HG02642 (cell line): Measurements from ENCODE around the gene PTPRN2.

Experiments used
- ATAC-seq: cut with Tn5 transposase; IDR thresholded peaks from one replicate; pipeline ENCODE4 v1.9.1; 2021; ENCODE audit warnings: mild to moderate bottlenecking; ENCODE audit not compliant: unreplicated experiment, poor library complexity

Gene PTPRN2

GRCh38 chr7:158009886-158010285, 577.7 kb downstream of the PTPRN2 start:
- no peak for ATAC-seq

GRCh38 chr7:158008267-158008666, 579.4 kb downstream of the PTPRN2 start:
- ATAC-seq, result no peak

DNA sequence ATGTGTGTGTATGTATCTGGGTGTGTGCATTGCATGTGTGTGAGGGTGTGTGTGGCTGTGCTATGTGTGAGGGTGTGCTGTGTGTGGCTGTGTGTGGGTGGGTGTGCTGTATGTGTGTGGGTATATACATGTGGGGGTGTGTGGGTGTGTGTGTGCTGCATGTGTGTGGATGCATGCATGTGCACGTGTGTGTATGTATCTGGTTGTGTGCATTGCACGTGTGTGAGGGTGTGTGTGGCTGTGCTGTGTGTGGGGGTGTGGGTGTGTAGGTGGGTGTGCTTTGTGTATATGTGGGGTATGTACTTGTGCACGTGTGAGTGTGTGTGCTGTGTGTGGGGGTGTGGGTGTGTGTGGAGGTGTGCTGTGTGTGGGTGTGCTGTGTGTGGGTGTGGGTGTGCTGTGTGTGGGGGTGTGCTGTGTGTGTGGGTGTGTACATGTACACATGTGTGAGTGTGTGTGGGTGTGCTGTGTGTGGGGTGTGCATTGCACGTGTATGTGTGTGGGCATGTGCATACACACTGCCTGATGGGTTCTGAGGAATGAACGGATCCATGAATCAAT, 579.8 kb downstream of the PTPRN2 start:
- no peak for ATAC-seq

- ATAC-seq, result no peak
Observed at GRCh38 chr7:158006841-158007696, 580.6 kb downstream of the PTPRN2 start.

GRCh38 chr7:158005531-158005930, 582.1 kb downstream of the PTPRN2 start:
- no peak for ATAC-seq

DNA sequence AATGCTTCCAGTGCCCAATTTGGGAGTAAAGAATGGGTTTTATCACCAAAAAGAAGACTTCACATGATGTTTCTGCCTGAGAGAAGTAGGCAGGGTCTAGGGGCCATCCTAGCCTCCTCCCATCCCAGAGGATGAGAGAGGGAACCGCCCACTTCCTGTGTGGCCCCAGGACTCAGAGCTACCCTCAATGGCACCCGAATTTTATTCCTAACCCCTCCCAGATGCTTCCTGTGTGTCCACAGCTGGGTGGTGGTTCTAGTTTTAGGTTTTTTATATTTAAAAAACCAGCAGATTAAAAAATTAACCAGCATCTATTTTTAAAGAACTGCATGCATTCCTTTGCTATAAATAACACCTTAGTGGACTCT, 583.5 kb downstream of the PTPRN2 start:
- no peak for ATAC-seq

- ATAC-seq, result no peak
Observed at GRCh38 chr7:158003441-158004122, 584.0 kb downstream of the PTPRN2 start.

DNA sequence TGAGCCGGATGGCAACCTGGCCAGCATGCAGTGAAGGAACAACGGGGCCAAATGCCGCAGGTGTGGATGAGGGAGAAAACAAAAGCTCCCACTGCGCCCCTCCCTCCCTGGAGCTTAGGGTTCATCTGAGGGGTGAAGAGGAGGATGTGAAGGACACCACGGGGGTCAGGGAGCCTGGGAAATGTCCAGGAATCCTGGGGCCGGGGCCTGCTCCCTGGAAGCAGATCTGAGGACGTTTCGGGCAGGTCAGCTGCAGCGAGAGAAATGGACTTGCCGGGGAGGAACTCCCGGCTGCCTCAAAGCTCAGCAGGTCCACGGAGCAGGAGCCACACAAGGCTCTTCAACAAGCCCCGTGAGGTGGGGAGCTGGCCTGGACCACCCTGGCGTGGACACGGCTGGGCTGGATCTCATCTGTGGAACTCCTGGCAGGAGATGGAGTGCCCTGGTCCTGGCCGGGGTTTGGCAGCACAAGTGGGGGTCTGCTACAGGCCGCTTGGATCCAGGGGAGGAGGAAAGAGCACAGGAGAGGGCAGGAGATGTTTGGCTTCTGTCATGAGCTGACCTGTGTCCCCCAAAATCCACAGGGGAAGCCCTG, 585.0 kb downstream of the PTPRN2 start:
- no peak for ATAC-seq

DNA sequence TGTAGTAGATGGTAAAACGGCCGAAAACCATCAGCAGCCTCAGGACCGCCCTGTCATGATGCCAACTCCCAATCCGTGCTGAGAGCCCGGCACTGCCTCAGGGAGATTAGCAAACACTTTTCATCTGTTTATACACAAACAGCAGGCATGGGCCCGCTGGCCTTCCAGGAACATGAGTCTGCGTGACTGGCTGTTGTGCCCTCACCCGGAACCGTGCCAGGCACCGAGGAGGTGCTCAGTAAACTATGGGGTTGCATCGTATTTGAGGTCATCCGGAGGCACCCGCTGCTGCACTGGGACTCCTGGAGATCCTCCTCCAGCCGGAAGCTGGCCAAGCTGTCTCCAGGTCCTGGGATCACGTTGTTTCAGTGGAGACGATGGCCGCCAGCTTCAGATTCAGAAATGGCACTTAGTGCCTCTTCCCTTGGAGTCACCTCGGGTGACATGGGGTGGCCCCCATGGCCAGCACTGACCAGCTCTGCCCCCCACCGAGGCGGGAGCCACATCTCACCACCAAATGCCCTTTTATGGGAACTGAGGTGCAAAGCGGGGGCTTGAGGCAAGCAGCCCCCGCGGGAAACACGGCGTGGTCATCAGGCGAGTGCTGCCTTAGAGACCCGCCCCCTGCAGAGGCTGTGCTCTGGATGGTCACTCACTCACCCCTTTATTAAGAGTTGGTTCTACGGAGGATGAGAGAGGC, 585.9 kb downstream of the PTPRN2 start:
- no peak for ATAC-seq

- ATAC-seq, result no peak
Observed at GRCh38 chr7:158001003-158001402, 586.6 kb downstream of the PTPRN2 start.

- ATAC-seq, result no peak
Observed at GRCh38 chr7:158000160-158000559, 587.5 kb downstream of the PTPRN2 start.

DNA sequence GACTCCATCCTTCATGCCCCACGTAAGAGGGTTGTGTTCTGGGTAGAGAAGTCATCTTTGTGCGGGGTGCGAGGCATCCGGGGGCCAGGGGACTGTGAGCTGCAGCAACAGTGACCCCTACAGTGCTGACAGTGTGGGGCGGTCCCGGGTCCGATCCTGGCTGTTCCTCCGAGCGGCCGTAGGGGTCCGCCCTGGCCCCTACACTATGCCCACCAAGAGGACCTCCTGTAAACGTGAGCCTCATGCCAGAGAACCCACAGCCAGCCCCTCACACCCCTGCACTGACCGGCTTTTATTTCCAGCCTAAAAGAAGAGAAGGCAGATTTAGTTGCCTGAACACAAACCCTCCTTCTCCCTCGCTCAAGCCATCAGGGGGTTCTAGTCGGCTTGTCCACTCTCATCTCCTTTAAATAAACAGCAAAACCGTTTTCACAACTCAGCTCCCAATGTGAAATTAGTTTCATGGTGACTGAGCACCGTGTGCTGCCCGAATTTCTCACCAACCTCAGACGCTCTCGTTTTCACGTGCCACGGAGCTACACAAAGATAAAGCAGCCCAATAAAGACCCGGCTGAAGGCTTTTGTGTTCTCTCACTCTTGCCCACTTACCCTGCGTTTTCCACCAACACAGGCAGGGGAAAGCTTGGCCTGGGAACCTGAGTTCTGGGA, 588.6 kb downstream of the PTPRN2 start:
- ATAC-seq, result no peak

- no peak for ATAC-seq
Observed at GRCh38 chr7:157997471-157997870, 590.2 kb downstream of the PTPRN2 start.

GRCh38 chr7:157997080-157997440, 590.6 kb downstream of the PTPRN2 start:
- no peak for ATAC-seq

DNA sequence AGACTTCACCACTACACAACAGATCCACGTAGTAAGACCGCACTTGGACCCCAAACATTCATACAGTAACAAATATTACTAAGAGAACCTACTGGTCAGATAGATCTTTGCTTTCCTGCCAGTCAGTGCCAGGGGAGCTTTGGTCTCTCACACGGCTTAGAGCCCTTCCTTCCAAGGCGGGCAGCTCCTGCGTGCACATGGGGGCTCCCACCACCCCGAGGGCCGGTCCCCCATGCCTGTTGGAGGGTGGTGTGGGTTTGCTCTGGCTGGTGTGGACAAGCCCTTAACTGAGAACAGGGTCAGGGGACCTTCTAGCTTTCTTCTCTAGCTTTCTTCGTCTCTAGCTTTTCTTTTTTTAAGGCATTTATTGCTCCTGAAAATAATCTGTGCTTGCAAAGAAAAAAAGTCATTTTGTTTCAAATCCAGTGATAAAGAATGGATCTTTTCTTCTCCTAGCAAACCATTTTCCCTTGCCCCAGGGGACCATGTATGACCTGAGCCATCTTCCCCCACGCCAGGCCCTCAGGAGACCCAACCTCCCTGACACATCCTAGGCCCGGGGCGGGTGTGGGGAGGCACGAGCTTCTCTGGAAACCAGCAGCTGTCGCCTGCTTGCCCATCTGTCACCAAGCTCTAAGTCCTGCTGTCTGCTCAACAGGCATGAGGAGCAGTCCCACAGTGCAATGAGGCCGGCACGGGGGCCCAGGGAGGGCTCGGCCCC, 591.1 kb downstream of the PTPRN2 start:
- no peak for ATAC-seq

- ATAC-seq, result no peak
Observed at GRCh38 chr7:157995815-157996214, 591.8 kb downstream of the PTPRN2 start.

DNA sequence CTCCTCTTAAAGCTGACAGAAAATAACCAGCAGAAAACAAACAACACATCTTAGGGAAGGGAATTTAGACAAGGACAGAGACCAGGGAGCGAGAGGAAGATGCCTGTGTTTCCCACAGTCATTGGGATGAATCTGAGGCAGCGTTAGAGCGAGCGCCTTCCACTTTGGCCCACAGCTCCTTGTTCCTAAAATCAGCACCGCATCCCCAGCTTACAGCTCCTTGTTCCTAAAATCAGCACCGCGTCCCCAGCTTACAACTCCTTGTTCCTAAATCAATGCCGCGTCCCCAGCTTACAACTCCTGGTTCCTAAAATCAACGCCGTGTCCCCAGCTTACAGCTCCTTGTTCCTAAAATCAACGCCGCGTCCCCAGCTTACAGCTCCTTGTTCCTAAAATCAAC, 593.3 kb downstream of the PTPRN2 start:
- no peak for ATAC-seq

- no peak for ATAC-seq
Observed at GRCh38 chr7:157993406-157994105, 594.1 kb downstream of the PTPRN2 start.
